GM12878 (cell line): Measurements from ENCODE around the gene FBXO3. TPM values are rescaled to one million over a fixed set of nuclear protein-coding genes. Genes with fewer than 3 reads are reported as not detected.

Source experiments
- ATAC-seq: fragments of 200-7000 bp; cut with Tn5 transposase; 3 replicates; pipeline ENCODE4 v1.9.1; 2020; ENCODE audit warnings: mild to moderate bottlenecking, moderate library complexity
- BruUV-seq: library from RNA; stranded (reverse); fragments of 400-500 nt; replicated peaks from 2 replicates; lab custom pipeline; 2021; lab: Mats Ljungman, UMichigan
- CTCF ChIA-PET: fragments of 300-600 bp; sonication (Branson Sonifier 250); formaldehyde crosslinking; extraction: SDS; loops from one replicate; lab custom pipeline; 2021; ENCODE audit warnings: inconsistent platforms; lab: Yijun Ruan, JAX
- POLR2A ChIA-PET: fragments of 350-600 bp; formaldehyde crosslinking; extraction: SDS; loops from one replicate; lab custom pipeline; 2021; ENCODE audit warnings: inconsistent platforms; lab: Charles Lee
- RAD21 ChIA-PET: fragments of 300-600 bp; sonication (Branson Sonifier 250); formaldehyde crosslinking; loops from one replicate; lab custom pipeline; 2023; ENCODE audit warnings: antibody characterized with exemption; ENCODE audit not compliant: unreplicated experiment; lab: Charles Lee
- SMC1A ChIA-PET: fragments of 300-600 bp; sonication (Branson Sonifier 250); formaldehyde crosslinking; loops from one replicate; lab custom pipeline; 2023; ENCODE audit not compliant: unreplicated experiment, uncharacterized antibody; lab: Charles Lee
- DNase-seq: peaks from one replicate; pipeline ENCODE4 v3.0.0-alpha.2; 2011; ENCODE audit warnings: low read depth, low spot score
- FAIRE-seq: peaks from 3 replicates; lab custom pipeline; 2011; peaks lifted over from hg19 to GRCh38; lab: Jason Lieb, UNC
- H2AFZ ChIP-seq: 2 replicates; pipeline ENCODE4 v1.6.0; 2011; ENCODE audit warnings: low read depth, low read length, control low read depth; ENCODE audit not compliant: control insufficient read depth
- H3K27ac ChIP-seq: 2 replicates; pipeline ENCODE4 v1.5.1; 2011; ENCODE audit warnings: control low read depth; ENCODE audit not compliant: control insufficient read depth, insufficient read depth
- H3K27me3 ChIP-seq, 2 experiments: replicated peaks in 1 of 2; 2 replicates each; pipeline versions ENCODE4 v1.6.0 to v1.6.1; 2011; ENCODE audit warnings: low read length in 1 of 2; ENCODE audit not compliant: control insufficient read depth in 2 of 2, insufficient read depth in 2 of 2
- H3K36me3 ChIP-seq, 2 experiments: 2 replicates each; pipeline ENCODE4 v1.5.1; 2011; ENCODE audit warnings: low read length in 1 of 2; ENCODE audit not compliant: control insufficient read depth in 2 of 2, insufficient read depth in 2 of 2
- H3K4me1 ChIP-seq: 2 replicates; pipeline ENCODE4 v1.6.1; 2011; ENCODE audit warnings: mild to moderate bottlenecking, low read length, moderate library complexity, mixed read lengths; ENCODE audit not compliant: control insufficient read depth, insufficient read depth
- H3K4me2 ChIP-seq: 2 replicates; pipeline ENCODE4 v1.6.0; 2011; ENCODE audit warnings: control low read depth; ENCODE audit not compliant: control insufficient read depth, insufficient read depth
- H3K4me3 ChIP-seq: fragments of 200-600 bp; sonication (generic); 2 replicates; pipeline ENCODE4 v1.5.1; 2016
- H3K79me2 ChIP-seq: 2 replicates; pipeline ENCODE4 v1.6.0; 2011; ENCODE audit warnings: low read length; ENCODE audit not compliant: control insufficient read depth, insufficient read depth
- H3K9ac ChIP-seq: 2 replicates; pipeline ENCODE4 v1.8.0; 2011; ENCODE audit warnings: low read length, control low read depth, mixed read lengths; ENCODE audit not compliant: control insufficient read depth, insufficient read depth
- H3K9me3 ChIP-seq: replicated peaks from 3 replicates; pipeline ENCODE4 v1.5.1; 2011; ENCODE audit warnings: mild to moderate bottlenecking, low read length; ENCODE audit not compliant: control insufficient read depth, insufficient read depth
- H4K20me1 ChIP-seq: 2 replicates; pipeline ENCODE4 v1.6.0; 2011; ENCODE audit not compliant: control insufficient read depth, insufficient read depth
- CTCF ChIP-seq, 3 experiments: IDR thresholded peaks in 2 of 3; conservative IDR thresholded peaks in 1 of 3; 2 replicates each; pipeline ENCODE4 v1.5.1; 2011; ENCODE audit warnings: low read depth in 3 of 3, low read length in 3 of 3, mild to moderate bottlenecking in 3 of 3, control low read depth in 2 of 3, moderate library complexity in 2 of 3, inconsistent platforms in 1 of 3, mixed read lengths in 1 of 3; ENCODE audit not compliant: control insufficient read depth in 2 of 3, insufficient read depth in 1 of 3; ENCODE audit errors: extremely low read depth in 1 of 3
- IKZF2 ChIP-seq, 2 experiments: fragments of 450-650 bp; IDR thresholded peaks; 2 replicates each; pipeline ENCODE4 v1.6.1; 2017; ENCODE audit warnings: mild to moderate bottlenecking in 2 of 2, moderate library complexity in 2 of 2
- MXI1 ChIP-seq: fragments of 150-350 bp; IDR thresholded peaks from 2 replicates; pipeline ENCODE4 v1.6.1; 2011; ENCODE audit warnings: low read depth, mild to moderate bottlenecking, inconsistent platforms, low read length, improper control_type of control experiment
- MYC ChIP-seq: IDR thresholded peaks from 2 replicates; pipeline ENCODE4 v1.6.1; 2011; ENCODE audit warnings: mild to moderate bottlenecking, low read length, moderate library complexity, inconsistent platforms; ENCODE audit not compliant: insufficient read depth, insufficient replicate concordance, insufficient read length, severe bottlenecking
- NBN ChIP-seq: fragments of 450-650 bp; IDR thresholded peaks from 2 replicates; pipeline ENCODE4 v1.6.1; 2016
- NKRF ChIP-seq: fragments of 450-650 bp; conservative IDR thresholded peaks from 2 replicates; pipeline ENCODE4 v1.6.1; 2017; ENCODE audit warnings: mild to moderate bottlenecking, moderate library complexity
- SIN3A ChIP-seq: IDR thresholded peaks from 2 replicates; pipeline ENCODE4 v1.6.1; 2012; ENCODE audit warnings: low read depth, low read length, improper control_type of control experiment
- SREBF2 ChIP-seq: IDR thresholded peaks from 2 replicates; pipeline ENCODE4 v1.6.1; 2012; ENCODE audit warnings: mild to moderate bottlenecking, low read length
- SUZ12 ChIP-seq: fragments of 200-600 bp; sonication (generic); IDR thresholded peaks from one replicate; pipeline ENCODE4 v1.6.1; 2018; ENCODE audit warnings: antibody characterized with exemption, mild to moderate bottlenecking; ENCODE audit not compliant: unreplicated experiment
- YY1 ChIP-seq: IDR thresholded peaks from 2 replicates; pipeline ENCODE4 v1.6.1; 2011; ENCODE audit warnings: low read depth, mild to moderate bottlenecking, low read length
- ZBTB40 ChIP-seq: fragments of 450-650 bp; IDR thresholded peaks from 2 replicates; pipeline ENCODE4 v1.6.1; 2016; ENCODE audit warnings: mild to moderate bottlenecking, moderate library complexity, borderline replicate concordance
- WGBS: methylation state at CpG from one replicate; pipeline ENCODE4 v1.1.6; 2016; ENCODE audit warnings: low lambda C conversion rate; ENCODE audit not compliant: insufficient replicate concordance, insufficient coverage; ENCODE audit errors: missing lambda C conversion rate; 5-methylcytosine and 5-hydroxymethylcytosine counted together
- in situ Hi-C: fragments of 300-500 bp; cut with MboI; formaldehyde crosslinking; loops from 9 replicates; pipeline ENCODE4 v1.14.3; 2018; ENCODE audit warnings: mixed read lengths
- intact Hi-C: fragments of 100-400 bp; cut with micrococcal nuclease; formaldehyde crosslinking; loops from one replicate; pipeline ENCODE4 v1.14.2; 2022; ENCODE audit not compliant: unreplicated experiment
- polyA plus RNA-seq, 11 experiments: library from polyadenylated mRNA; depleted of rRNA in 4 of 11; unstranded in 6 of 11; stranded (reverse) in 5 of 11; fragments of >200 nt; fragmentation: Nextera tagmentation in 4 of 11; fragmentation: Illumina TruSeq in 1 of 11; extraction: Ambion mirVana in 4 of 11; extraction: Trizol in 1 of 11; gene quantifications; 1 replicate in 1 of 11; 2 replicates in 10 of 11; pipeline versions ENCODE4 v1.2.1 to v1.2.3, GENCODE V29; 2011 to 2016; ENCODE audit warnings: inconsistent platforms in 2 of 11, missing spikeins in 2 of 11, low read depth in 1 of 11
- total RNA-seq, 4 experiments: library from RNA; depleted of rRNA in 3 of 4; stranded (reverse); fragments of >200 nt in 3 of 4; fragmentation: Illumina TruSeq in 1 of 4; extraction: Trizol in 1 of 4; gene quantifications; 2 replicates each; pipeline versions ENCODE4 v1.2.1 to v1.2.3, GENCODE V29; 2013 to 2021

The FBXO3 gene
- total and polyA plus RNA-seq, 10 of the 15 experiments (the other 5 are each of a cell fraction or from before 2014, with no cell fraction given) = 8.9 to 33.4 (median 13.8) TPM

GRCh38 chr11:33774736-33775466 is 581 bp upstream of the FBXO3 start (continued):
- TF ChIP-seq IKZF2 (IDR thresholded peaks at IDR 0.05) = peak in 1 of 2 experiments; percentile 25; a peak in 2 of 4 replicates
- peak; percentile 33; the same call in 1 of the 2 replicates for TF ChIP-seq ZBTB40
- peak; percentile 70 for TF ChIP-seq NBN

- ATAC-seq = peak; percentile 62
- Histone ChIP-seq H3K36me3 (peaks cover 0 to 3% of the 10 kb centered on the region in 2 experiments; a peak in 2 of 4 replicates), H3K9ac (peak overlapping the region; percentile 38), H3K9me3 (no peaks in the 10 kb centered on the region), H3K4me2 (peak overlapping the region; percentile 70), H3K27ac (no peak overlapping the region), H3K4me1 (peaks cover 21% of the 10 kb centered on the region), H2AFZ (peak overlapping the region; percentile 85), H3K27me3 (no peaks in the 10 kb centered on the region), H3K79me2 (peaks cover 3% of the 10 kb centered on the region), H3K4me3 (peak overlapping the region; percentile 96), H4K20me1 (peaks cover 2% of the 10 kb centered on the region; the same call in 1 of the 2 replicates)
- FAIRE-seq = peak; percentile 38
- in situ Hi-C loops (no loop called here), intact Hi-C loops (loop anchor here (10.0 kb wide), 1 partner anchor 461 kb away; no protein-coding TSS in a partner anchor)
- WGBS = 2% methylated on average over 22 of the region's 22 CpGs
- POLR2A ChIA-PET = interaction anchor here (0.8 to 1.5 kb wide), 2 partner anchors 9 to 31 kb away, joined by 3 read pairs; no protein-coding TSS in a partner anchor
- no TSS peak for BruUV-seq
- SMC1A ChIA-PET = interaction anchor here (0.6 to 2.3 kb wide), 6 partner anchors 12 to 385 kb away, joined by 3 to 15 read pairs (median 4); no protein-coding TSS in a partner anchor
- CTCF ChIA-PET = interaction anchor here (0.6 to 3.9 kb wide), 7 partner anchors 11 to 49 kb away, joined by 3 to 16 read pairs (median 4); no protein-coding TSS in a partner anchor
- RAD21 ChIA-PET = interaction anchor here (1.0 kb wide), 1 partner anchor 31 kb away, joined by 3 read pairs; no protein-coding TSS in a partner anchor
- no peak for DNase-seq
- TF ChIP-seq MYC = no peak
- TF ChIP-seq MXI1 = peak; percentile 90
- TF ChIP-seq SIN3A = peak; percentile 91; the same call in 1 of the 2 replicates
- TF ChIP-seq NKRF = peak; percentile 85
- peak in 2 of 3 experiments; percentile 3 to 31; a peak in 2 of 6 replicates for TF ChIP-seq CTCF (IDR thresholded peaks at IDR 0.05 in 2 of 3, conservative IDR thresholded peaks at IDR 0.05 in 1 of 3; ENCODE audit: control insufficient read depth in 2 of 3, extremely low read depth in 1 of 3, insufficient read depth in 1 of 3, low read depth in 3 of 3, low read length in 3 of 3)
- TF ChIP-seq SREBF2 = no peak
- peak; percentile 47; the same call in 1 of the 2 replicates for TF ChIP-seq YY1
- TF ChIP-seq SUZ12 = no peak
Measured at GRCh38 chr11:33773404-33773986, 825 bp downstream of the FBXO3 start.
